Right lobe of liver (tissue), 4 donors: Measurements from ENCODE around the gene HCN4.

Source experiments
- CTCF ChIP-seq, 4 donors: fragments of 200-600 bp in 3 of 4; fragments of 450-650 bp in 1 of 4; IDR thresholded peaks; one replicate each; pipeline versions ENCODE4 v1.5.1 to v1.8.0; 2016 to 2022; ENCODE audit warnings: antibody characterized with exemption in 4 of 4, mild to moderate bottlenecking in 2 of 4
- POLR2A ChIP-seq: fragments of 450-650 bp; IDR thresholded peaks from one replicate; pipeline ENCODE4 v1.6.1; 2017; ENCODE audit warnings: antibody characterized with exemption, mild to moderate bottlenecking
- donor health status: DM: no; HTN: no; CAD: no.
- donor health status: DM: no; HTN: no; CAD: no.
- donor health status: DM: no; HTN: yes; CAD: no.

GRCh38 chr15:73387507-73388255, 18.9 kb upstream of the HCN4 start:
- TF ChIP-seq CTCF (IDR thresholded peaks at IDR 0.05) (no peak), POLR2A (no peak)
